GM12872 (cell line): Measurements from ENCODE around the gene ZNF219.

Experiments used
- TF ChIP-seq, protein P1 (sequence below): IDR thresholded peaks from 3 replicates; pipeline ENCODE4 v1.5.1; 2011; ENCODE audit warnings: low read depth, mild to moderate bottlenecking, low read length, moderate library complexity; ENCODE audit not compliant: insufficient read depth

The ZNF219 gene

GRCh38 chr14:21101802-21102413 is 3.5 kb upstream of the ZNF219 start:
- TF ChIP-seq, protein P1, sequence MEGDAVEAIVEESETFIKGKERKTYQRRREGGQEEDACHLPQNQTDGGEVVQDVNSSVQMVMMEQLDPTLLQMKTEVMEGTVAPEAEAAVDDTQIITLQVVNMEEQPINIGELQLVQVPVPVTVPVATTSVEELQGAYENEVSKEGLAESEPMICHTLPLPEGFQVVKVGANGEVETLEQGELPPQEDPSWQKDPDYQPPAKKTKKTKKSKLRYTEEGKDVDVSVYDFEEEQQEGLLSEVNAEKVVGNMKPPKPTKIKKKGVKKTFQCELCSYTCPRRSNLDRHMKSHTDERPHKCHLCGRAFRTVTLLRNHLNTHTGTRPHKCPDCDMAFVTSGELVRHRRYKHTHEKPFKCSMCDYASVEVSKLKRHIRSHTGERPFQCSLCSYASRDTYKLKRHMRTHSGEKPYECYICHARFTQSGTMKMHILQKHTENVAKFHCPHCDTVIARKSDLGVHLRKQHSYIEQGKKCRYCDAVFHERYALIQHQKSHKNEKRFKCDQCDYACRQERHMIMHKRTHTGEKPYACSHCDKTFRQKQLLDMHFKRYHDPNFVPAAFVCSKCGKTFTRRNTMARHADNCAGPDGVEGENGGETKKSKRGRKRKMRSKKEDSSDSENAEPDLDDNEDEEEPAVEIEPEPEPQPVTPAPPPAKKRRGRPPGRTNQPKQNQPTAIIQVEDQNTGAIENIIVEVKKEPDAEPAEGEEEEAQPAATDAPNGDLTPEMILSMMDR, result no peak

- TF ChIP-seq, protein P1, result no peak
Measured at GRCh38 chr14:21100931-21101330, 2.5 kb upstream of the ZNF219 start, which contains the start of gene TMEM253. TSS of gene TMEM253 (plus strand) at chr14:21101066. CDS start at chr14:21101344, 278 bp downstream.

- TF ChIP-seq, protein P1, result no peak
Measured at GRCh38 chr14:21099596-21099985, 1.1 kb upstream of the ZNF219 start.

- TF ChIP-seq, protein P1, result no peak
Measured at GRCh38 chr14:21098892-21099595, 589 bp upstream of the ZNF219 start.

GRCh38 chr14:21097636-21098075 is 799 bp downstream of the ZNF219 start:
- TF ChIP-seq, protein P1, result no peak

GRCh38 chr14:21096978-21097635 is 1.3 kb downstream of the ZNF219 start:
- TF ChIP-seq, protein P1, result no peak

DNA sequence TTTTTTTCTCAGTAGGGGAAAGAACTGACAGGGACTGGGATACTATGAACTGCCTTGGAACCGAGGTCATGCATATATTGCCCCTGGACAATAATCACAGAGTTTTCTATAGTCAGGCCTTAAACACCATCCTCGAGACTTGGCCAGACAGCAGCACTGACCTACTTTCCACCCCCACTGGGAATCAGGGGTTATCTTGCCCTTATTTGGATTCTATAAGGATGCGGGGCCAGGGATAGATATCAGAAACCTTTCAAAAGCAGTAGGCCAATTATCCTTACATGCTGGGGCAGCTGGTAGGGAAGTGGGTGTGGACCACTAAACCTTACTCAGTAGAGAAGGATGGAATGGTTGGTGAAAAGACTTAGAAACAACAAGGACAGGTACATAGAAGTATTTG is 2.0 kb downstream of the ZNF219 start:
- TF ChIP-seq, protein P1, result no peak
